Spleen (tissue), 11 donors: ENCODE results near the gene RIMS4. TPM values are rescaled to one million over a fixed set of nuclear protein-coding genes. Genes with fewer than 3 reads are reported as not detected.

Source experiments
- DNase-seq: peaks from one replicate; pipeline ENCODE4 v3.0.0-alpha.2; 2020
- H3K27ac ChIP-seq, 8 donors: fragments of 200-600 bp; sonication (generic) in 7 of 8; 1 replicate in 4 of 8; 2 replicates in 4 of 8; pipeline versions ENCODE4 v1.5.0 to v1.8.0; 2016 to 2021; ENCODE audit warnings: inconsistent platforms in 4 of 8, mild to moderate bottlenecking in 4 of 8, moderate library complexity in 1 of 8
- H3K27me3 ChIP-seq, 7 donors: fragments of 200-600 bp; sonication (generic) in 6 of 7; replicated peaks in 1 of 7; 1 replicate in 4 of 7; 2 replicates in 3 of 7; pipeline versions ENCODE4 v1.5.0 to v1.8.0; 2016 to 2021; ENCODE audit warnings: inconsistent platforms in 3 of 7, mild to moderate bottlenecking in 1 of 7
- H3K36me3 ChIP-seq, 6 donors: fragments of 200-600 bp; sonication (generic) in 5 of 6; 1 replicate in 4 of 6; 2 replicates in 2 of 6; pipeline versions ENCODE4 v1.5.0 to v1.8.0; 2016 to 2021; ENCODE audit warnings: inconsistent platforms in 2 of 6
- H3K4me1 ChIP-seq, 6 donors: fragments of 200-600 bp; sonication (generic) in 5 of 6; 1 replicate in 3 of 6; 2 replicates in 3 of 6; pipeline versions ENCODE4 v1.5.0 to v1.8.0; 2016 to 2021; ENCODE audit warnings: inconsistent platforms in 3 of 6
- H3K4me3 ChIP-seq, 8 donors: fragments of 200-600 bp; sonication (generic) in 7 of 8; 1 replicate in 4 of 8; 2 replicates in 4 of 8; pipeline versions ENCODE4 v1.5.0 to v1.8.0; 2016 to 2021; ENCODE audit warnings: inconsistent platforms in 4 of 8, mild to moderate bottlenecking in 4 of 8, moderate library complexity in 2 of 8
- H3K9me3 ChIP-seq, 8 donors: fragments of 200-600 bp; sonication (generic) in 7 of 8; 1 replicate in 4 of 8; 2 replicates in 4 of 8; pipeline versions ENCODE4 v1.5.0 to v1.8.0; 2016 to 2021; ENCODE audit warnings: inconsistent platforms in 4 of 8
- CTCF ChIP-seq, 11 experiments: fragments of 200-600 bp in 7 of 11; fragments of 450-650 bp in 4 of 11; sonication (generic) in 4 of 11; IDR thresholded peaks in 8 of 11; conservative IDR thresholded peaks in 3 of 11; 1 replicate in 7 of 11; 2 replicates in 4 of 11; pipeline versions ENCODE4 v1.4.0 to v1.8.0; 2016 to 2021; ENCODE audit warnings: antibody characterized with exemption in 11 of 11, inconsistent platforms in 4 of 11, mild to moderate bottlenecking in 1 of 11
- POLR2A ChIP-seq, 3 donors: fragments of 450-650 bp; IDR thresholded peaks; one replicate each; pipeline ENCODE4 v1.5.1; 2017; ENCODE audit warnings: antibody characterized with exemption in 3 of 3, mild to moderate bottlenecking in 1 of 3
- POLR2AphosphoS5 ChIP-seq, 3 donors: sonication (generic); formaldehyde crosslinking; IDR thresholded peaks; one replicate each; pipeline ENCODE4 v1.5.1; 2017; ENCODE audit warnings: antibody characterized with exemption in 3 of 3
- WGBS, 5 donors: extraction: QIAGEN DNeasy Blood & Tissue Kit in 3 of 5; methylation state at CpG; one replicate each; pipeline versions ENCODE4 v1.1.5 to v1.1.7; 2013 to 2018; 5-methylcytosine and 5-hydroxymethylcytosine counted together
- intact Hi-C: fragments of 100-400 bp; cut with DNase I; formaldehyde crosslinking; loops from one replicate; pipeline ENCODE4 v1.15.0; 2023; ENCODE audit warnings: low total_unique reads
- polyA plus RNA-seq, 3 donors: library from polyadenylated mRNA; stranded (reverse); fragments of 200-250 nt; gene quantifications; one replicate each; pipeline ENCODE4 v1.2.1, GENCODE V29; 2013
- total RNA-seq, 7 donors: library from RNA; depleted of rRNA in 3 of 7; stranded (reverse); fragments of >200 nt in 3 of 7; fragmentation: NEBNext Ultra II Directional in 4 of 7; extraction: Animal tissue kit (Norgen Biotek cat#: 25700) in 4 of 7; gene quantifications; one replicate each; pipeline versions ENCODE4 v1.1.0 to v1.2.1, GENCODE V29; 2016 to 2021
- donor health status: healthy with polysubstance abuse.
- donor health status: DM: no; HTN: no; CAD: no; lungs with moderate emphysema.
- donor health status: DM: no; HTN: no; CAD: no.
- donor health status: Bipolar disorder and iron deficiency.
- donor health status: healthy.
- donor health status: DM: no; HTN: no; CAD: no.
- donor health status: DM: yes; HTN: yes; CAD: no.

RIMS4 gene
- total and polyA plus RNA-seq, 10 donors: under 0.01 to 0.02 TPM; not detected in 8

- peaks cover 0 to 3% (median 0%) of the 10 kb centered on the region in 6 donors for H3K4me1 ChIP-seq
- H3K27ac ChIP-seq: no peak overlapping the region
- DNase-seq: no peak
- intact Hi-C loops: no loop called here
- H3K9me3 ChIP-seq: peaks cover 0 to 15% (median 0%) of the 10 kb centered on the region in 8 donors
- H3K36me3 ChIP-seq: no peaks in the 10 kb centered on the region
- WGBS, 5 donors: 74 to 84% (median 76%) methylated on average over 7 of the region's 7 CpGs
- H3K27me3 ChIP-seq: peaks cover 0 to 7% (median 0%) of the 10 kb centered on the region in 7 donors
- no peak for TF ChIP-seq POLR2AphosphoS5 (IDR thresholded peaks at IDR 0.05)
- no peak for TF ChIP-seq POLR2A (IDR thresholded peaks at IDR 0.05)
- no peak for TF ChIP-seq CTCF (IDR thresholded peaks at IDR 0.05 in 8 of 11, conservative IDR thresholded peaks at IDR 0.05 in 3 of 11)
- H3K4me3 ChIP-seq: peak overlapping the region in 1 of 8 donors; percentile 32
These were observed 71.4 kb downstream of the RIMS4 start for GRCh38 chr20:44738813-44739477.

GRCh38 chr20:44737116-44737515 lies 73.2 kb downstream of the RIMS4 start:
- Histone ChIP-seq H3K4me1 (peaks cover 0 to 3% (median 0%) of the 10 kb centered on the region in 6 donors), H3K27me3 (peaks cover 0 to under 1% (median 0%) of the 10 kb centered on the region in 7 donors), H3K36me3 (no peaks in the 10 kb centered on the region), H3K27ac (no peak overlapping the region), H3K4me3 (no peak overlapping the region), H3K9me3 (peaks cover 0 to 15% (median 0%) of the 10 kb centered on the region in 8 donors)
- TF ChIP-seq POLR2AphosphoS5 (IDR thresholded peaks at IDR 0.05) (no peak), CTCF (IDR thresholded peaks at IDR 0.05 in 8 of 11, conservative IDR thresholded peaks at IDR 0.05 in 3 of 11) (no peak), POLR2A (IDR thresholded peaks at IDR 0.05) (no peak)
- 94 to 97% (median 97%) methylated on average over 4 of the region's 4 CpGs for WGBS, 5 donors
- intact Hi-C loops: no loop called here
- DNase-seq: no peak

GRCh38 chr20:44736170-44737021 lies 74.0 kb downstream of the RIMS4 start:
- intact Hi-C loops: no loop called here
- Histone ChIP-seq H3K9me3 (peaks cover 0 to 15% (median 0%) of the 10 kb centered on the region in 8 donors), H3K27me3 (no peaks in the 10 kb centered on the region), H3K4me1 (peaks cover 0 to 3% (median 0%) of the 10 kb centered on the region in 6 donors), H3K27ac (peak overlapping the region in 4 of 8 donors; percentile 11 to 49 (median 16)), H3K36me3 (no peaks in the 10 kb centered on the region), H3K4me3 (peak overlapping the region in 1 of 8 donors; percentile 52)
- TF ChIP-seq CTCF (IDR thresholded peaks at IDR 0.05 in 8 of 11, conservative IDR thresholded peaks at IDR 0.05 in 3 of 11) (peak in 1 of 11 experiments; percentile 8), POLR2A (IDR thresholded peaks at IDR 0.05) (no peak), POLR2AphosphoS5 (IDR thresholded peaks at IDR 0.05) (peak in 1 of 3 donors; percentile 43)
- no peak for DNase-seq
- WGBS, 5 donors: 31 to 54% (median 41%) methylated on average over 6 of the region's 6 CpGs

GRCh38 chr20:44735816-44736169 lies 74.6 kb downstream of the RIMS4 start:
- intact Hi-C loops: no loop called here

More at GRCh38 chr20:44735816-44736169, 74.6 kb downstream of the RIMS4 start:
- H3K27me3 ChIP-seq: no peaks in the 10 kb centered on the region
- peaks cover 0 to 3% (median 0%) of the 10 kb centered on the region in 6 donors for H3K4me1 ChIP-seq
- peak overlapping the region in 1 of 8 donors; percentile 52 for H3K4me3 ChIP-seq
- peaks cover 0 to 15% (median 0%) of the 10 kb centered on the region in 8 donors for H3K9me3 ChIP-seq
- TF ChIP-seq CTCF (IDR thresholded peaks at IDR 0.05 in 8 of 11, conservative IDR thresholded peaks at IDR 0.05 in 3 of 11) (no peak), POLR2A (IDR thresholded peaks at IDR 0.05) (no peak), POLR2AphosphoS5 (IDR thresholded peaks at IDR 0.05) (no peak)
- no peak for DNase-seq
- H3K27ac ChIP-seq: peak overlapping the region in 4 of 8 donors; percentile 11 to 49 (median 16)
- H3K36me3 ChIP-seq: no peaks in the 10 kb centered on the region
- WGBS, 5 donors: 90 to 98% (median 95%) methylated on average over 4 of the region's 4 CpGs
